Activated naive CD4-positive, alpha-beta T cell treated with anti-CD3 and anti-CD28 coated beads, Interleukin-2, amount 50 U/mL, for 24 hours (primary cell): ENCODE results near the gene ESPNL.
A peak's percentile ranks its signal among the peaks of the same experiment; 100 is the strongest.
"Not testable (repeated sequence)": the region's sequence is repeated elsewhere in the genome, so short reads cannot be mapped to it uniquely, and the experiment has no call there.

Source experiments
- H3K27ac Mint-ChIP-seq: one replicate; pipeline ENCODE4 v1.8.0; 2021; ENCODE audit warnings: mild to moderate bottlenecking, mixed read lengths
- H3K27me3 Mint-ChIP-seq: one replicate; pipeline ENCODE4 v1.8.0; 2021; ENCODE audit warnings: mixed read lengths
- H3K36me3 Mint-ChIP-seq: one replicate; pipeline ENCODE4 v1.8.0; 2021; ENCODE audit warnings: mixed read lengths
- H3K4me1 Mint-ChIP-seq: one replicate; pipeline ENCODE4 v1.8.0; 2021; ENCODE audit warnings: mixed read lengths
- H3K4me3 Mint-ChIP-seq: one replicate; pipeline ENCODE4 v1.8.0; 2021; ENCODE audit warnings: mild to moderate bottlenecking, mixed read lengths
- H3K9me3 Mint-ChIP-seq: one replicate; pipeline ENCODE4 v1.8.0; 2021; ENCODE audit warnings: mixed read lengths

The ESPNL gene, protein sequence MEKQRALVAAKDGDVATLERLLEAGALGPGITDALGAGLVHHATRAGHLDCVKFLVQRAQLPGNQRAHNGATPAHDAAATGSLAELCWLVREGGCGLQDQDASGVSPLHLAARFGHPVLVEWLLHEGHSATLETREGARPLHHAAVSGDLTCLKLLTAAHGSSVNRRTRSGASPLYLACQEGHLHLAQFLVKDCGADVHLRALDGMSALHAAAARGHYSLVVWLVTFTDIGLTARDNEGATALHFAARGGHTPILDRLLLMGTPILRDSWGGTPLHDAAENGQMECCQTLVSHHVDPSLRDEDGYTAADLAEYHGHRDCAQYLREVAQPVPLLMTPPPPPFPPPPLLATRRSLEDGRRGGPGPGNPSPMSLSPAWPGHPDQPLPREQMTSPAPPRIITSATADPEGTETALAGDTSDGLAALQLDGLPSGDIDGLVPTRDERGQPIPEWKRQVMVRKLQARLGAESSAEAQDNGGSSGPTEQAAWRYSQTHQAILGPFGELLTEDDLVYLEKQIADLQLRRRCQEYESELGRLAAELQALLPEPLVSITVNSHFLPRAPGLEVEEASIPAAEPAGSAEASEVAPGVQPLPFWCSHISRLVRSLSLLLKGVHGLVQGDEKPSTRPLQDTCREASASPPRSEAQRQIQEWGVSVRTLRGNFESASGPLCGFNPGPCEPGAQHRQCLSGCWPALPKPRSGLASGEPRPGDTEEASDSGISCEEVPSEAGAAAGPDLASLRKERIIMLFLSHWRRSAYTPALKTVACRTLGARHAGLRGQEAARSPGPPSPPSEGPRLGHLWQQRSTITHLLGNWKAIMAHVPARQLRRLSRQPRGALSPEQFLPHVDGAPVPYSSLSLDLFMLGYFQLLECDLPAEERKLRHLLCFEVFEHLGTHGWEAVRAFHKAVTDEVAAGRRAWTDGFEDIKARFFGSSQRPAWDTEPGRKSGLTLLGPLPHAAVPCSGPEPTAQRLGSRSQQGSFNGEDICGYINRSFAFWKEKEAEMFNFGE

DNA sequence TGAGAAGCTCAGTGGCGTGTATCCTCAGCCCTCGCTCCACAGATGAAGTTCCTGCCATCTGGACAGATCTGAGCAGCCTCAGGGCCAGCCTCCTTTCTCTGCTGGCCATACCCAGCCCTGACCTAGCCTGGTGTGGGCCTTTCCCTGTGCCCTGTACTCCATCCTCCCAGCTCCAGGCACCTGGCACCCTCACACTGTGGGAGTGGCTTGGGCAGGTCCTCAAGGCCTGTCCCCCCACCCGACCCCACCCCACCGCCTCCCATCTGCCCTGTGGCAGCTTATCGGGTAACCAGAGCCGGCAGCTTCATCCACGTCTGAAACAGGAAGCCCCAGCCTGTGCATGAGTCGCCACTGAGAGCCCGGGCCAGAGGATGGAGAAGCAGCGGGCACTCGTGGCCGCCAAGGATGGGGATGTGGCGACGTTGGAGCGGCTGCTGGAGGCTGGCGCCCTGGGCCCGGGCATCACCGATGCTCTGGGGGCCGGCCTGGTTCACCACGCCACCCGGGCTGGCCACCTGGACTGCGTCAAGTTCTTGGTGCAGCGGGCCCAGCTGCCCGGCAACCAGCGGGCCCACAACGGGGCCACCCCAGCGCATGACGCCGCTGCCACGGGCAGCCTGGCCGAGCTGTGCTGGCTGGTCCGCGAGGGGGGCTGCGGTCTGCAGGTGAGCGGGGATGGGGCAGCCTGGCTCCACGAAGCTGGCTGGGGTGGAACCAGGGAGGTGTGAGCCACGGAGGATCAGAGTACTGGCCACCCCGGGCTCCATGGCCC lies at the start of gene ESPNL:
Gene ESPNL, plus strand, starts transcription at position 292 of the 772 bp plus-strand sequence. Its CDS starts 80 bp downstream, at position 372.
- H3K27me3 Mint-ChIP-seq: no peaks in the 10 kb centered on the region
- no peak within 1 kb of the TSS for H3K27ac Mint-ChIP-seq
- H3K36me3 Mint-ChIP-seq: no peaks in the 10 kb centered on the region
- H3K4me3 Mint-ChIP-seq: no peak within 1 kb of the TSS
- peaks cover 3% of the 10 kb centered on the region for H3K4me1 Mint-ChIP-seq
- H3K9me3 Mint-ChIP-seq: no peaks in the 10 kb centered on the region

DNA sequence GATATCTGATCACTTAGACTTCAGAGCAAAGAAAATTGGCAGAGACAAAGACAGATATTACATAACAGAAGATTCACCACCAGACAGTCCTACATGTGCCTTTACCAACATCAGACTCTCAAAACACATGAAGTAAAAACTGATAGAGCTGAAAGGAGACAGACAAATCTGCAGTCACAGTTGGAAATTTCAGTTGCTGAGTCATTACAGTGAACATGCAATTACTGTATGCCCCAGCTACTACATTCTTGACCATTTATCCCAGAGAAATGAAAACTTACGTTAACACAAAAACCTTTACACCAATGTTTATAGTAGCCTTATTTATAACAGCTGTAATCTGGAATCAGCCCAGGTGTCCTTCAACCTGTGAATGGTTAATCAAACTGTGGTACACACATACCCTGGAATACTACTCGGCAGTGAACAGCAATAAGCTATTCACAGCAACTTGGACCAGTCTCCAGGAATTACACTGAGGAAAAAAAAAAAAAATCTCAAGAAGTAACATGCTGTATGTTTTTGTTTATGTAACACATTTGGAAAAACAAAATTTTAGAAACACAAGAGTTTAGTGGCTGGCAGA lies 46.9 kb upstream of the ESPNL start:
- H3K27ac Mint-ChIP-seq: no peak overlapping the region
- no peaks in the 10 kb centered on the region for H3K9me3 Mint-ChIP-seq
- peaks cover 11% of the 10 kb centered on the region for H3K27me3 Mint-ChIP-seq
- H3K36me3 Mint-ChIP-seq: no peaks in the 10 kb centered on the region
- H3K4me3 Mint-ChIP-seq: no peak overlapping the region
- H3K4me1 Mint-ChIP-seq: peaks cover 6% of the 10 kb centered on the region

DNA sequence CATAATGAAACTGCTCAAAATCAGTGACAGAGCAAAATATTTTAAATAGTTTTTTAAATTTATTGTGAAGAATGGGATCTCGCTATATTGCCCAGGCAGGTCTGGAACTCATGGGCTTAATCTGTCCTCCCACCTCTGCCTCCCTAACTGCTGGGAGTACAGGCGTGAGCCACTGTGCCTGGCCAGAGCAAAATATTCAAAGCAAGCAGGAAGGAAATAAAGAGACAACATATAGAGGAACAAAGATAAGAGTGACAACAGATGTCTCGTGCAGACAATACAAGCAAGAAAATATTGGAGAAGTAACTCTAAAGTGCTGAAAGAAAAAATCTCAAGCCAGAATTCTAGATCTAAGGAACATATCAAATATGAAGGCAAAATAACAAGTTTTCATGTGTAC lies 44.3 kb upstream of the ESPNL start:
- H3K27me3 Mint-ChIP-seq: peaks cover 11% of the 10 kb centered on the region
- H3K4me3 Mint-ChIP-seq: no peak overlapping the region
- H3K9me3 Mint-ChIP-seq: no peaks in the 10 kb centered on the region
- peaks cover 2% of the 10 kb centered on the region for H3K36me3 Mint-ChIP-seq
- peaks cover 17% of the 10 kb centered on the region for H3K4me1 Mint-ChIP-seq
- no peak overlapping the region for H3K27ac Mint-ChIP-seq

DNA sequence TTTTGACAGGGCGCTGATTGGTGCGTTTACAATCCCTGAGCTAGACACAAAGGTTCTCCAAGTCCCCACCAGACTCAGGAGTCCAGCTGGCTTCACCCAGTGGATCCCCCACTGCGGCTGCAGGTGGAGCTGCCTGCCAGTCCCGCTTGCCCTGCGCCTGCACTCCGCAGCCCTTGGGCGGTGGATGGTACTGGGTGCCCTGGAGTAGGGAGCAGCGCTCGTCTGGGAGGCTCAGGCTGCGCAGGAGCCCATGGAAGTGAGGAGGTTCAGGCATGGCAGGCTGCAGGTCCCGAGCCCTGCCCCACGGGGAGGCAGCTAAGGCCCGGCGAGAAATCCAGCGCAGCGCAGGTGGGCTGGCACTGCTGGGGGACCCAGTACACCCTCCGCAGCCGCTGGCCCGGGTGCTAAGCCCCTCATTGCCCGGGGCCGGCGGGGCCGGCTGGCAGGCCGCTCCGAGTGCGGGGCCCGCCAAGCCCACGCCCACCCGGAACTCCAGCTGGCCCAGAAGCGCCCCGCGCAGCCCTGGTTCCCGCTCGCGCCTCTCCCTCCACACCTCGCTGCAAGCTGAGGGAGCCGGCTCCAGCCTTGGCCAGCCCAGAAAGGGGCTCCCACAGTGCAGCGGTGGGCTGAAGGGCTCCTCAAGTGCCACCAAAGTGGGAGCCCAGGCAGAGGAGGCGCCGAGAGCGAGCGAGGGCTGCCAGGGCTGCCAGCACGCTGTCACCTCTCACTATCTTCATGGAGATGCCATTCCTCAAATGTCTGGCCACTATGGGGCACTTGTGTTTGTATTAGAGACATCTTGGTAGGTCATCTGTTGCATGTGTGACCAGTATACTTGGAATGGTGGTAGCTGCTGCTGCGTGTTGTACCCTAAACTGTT lies 42.2 kb upstream of the ESPNL start:
- H3K27ac Mint-ChIP-seq: not testable (repeated sequence)
- peak overlapping the region; percentile 0 for H3K4me3 Mint-ChIP-seq

DNA sequence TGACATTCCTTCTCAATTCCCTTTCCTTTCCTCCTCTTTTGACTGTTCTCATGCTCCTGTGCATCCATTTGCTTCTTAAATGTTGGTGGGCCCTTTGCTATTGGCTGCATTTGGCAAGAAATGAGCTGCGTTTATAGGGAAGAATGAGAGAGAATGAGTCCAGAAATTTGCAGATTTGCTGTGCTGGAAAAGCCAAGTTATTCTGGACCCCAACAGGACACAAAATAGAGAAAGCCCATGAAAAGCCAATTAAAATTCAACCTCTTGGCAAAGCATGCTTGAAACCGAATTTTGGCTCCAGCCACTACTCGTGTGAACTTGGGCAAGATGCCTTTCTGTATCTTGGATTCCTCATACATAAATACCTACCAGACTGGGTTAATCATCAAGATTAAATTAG lies 40.6 kb upstream of the ESPNL start:
- Mint-ChIP-seq H3K27ac (no peak overlapping the region), H3K4me1 (peaks cover 45% of the 10 kb centered on the region), H3K4me3 (peak overlapping the region; percentile 94), H3K36me3 (peaks cover 5% of the 10 kb centered on the region), H3K9me3 (no peaks in the 10 kb centered on the region), H3K27me3 (peaks cover 6% of the 10 kb centered on the region)

More for the DNA sequence above, 42.2 kb upstream of the ESPNL start:
- not testable (repeated sequence) for H3K36me3 Mint-ChIP-seq, H3K9me3 Mint-ChIP-seq
- peaks cover 32% of the 10 kb centered on the region for H3K4me1 Mint-ChIP-seq
- peaks cover 11% of the 10 kb centered on the region for H3K27me3 Mint-ChIP-seq

DNA sequence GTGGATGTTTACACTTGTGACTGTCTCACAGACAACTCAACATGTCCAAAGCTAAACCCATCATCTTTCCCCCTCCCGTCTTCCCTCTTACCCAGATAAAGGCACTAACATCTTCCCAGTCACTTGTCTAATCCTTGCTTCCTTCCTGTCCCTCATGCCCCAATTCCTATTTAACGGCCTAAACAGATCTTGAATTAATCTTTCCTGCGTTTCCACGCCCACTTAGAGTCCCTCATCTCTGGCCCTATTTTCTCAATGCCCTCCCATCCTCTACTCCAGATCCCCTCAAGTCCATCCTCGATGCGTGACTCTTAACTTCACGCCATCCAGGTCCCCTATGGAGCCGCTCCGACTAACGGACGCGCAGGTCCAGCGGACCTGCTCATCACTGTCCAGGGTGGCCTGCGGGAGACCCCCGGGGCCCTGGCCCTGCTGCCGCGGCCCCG lies 40.0 kb upstream of the ESPNL start:
- Mint-ChIP-seq H3K4me3 (peak overlapping the region; percentile 94), H3K36me3 (peaks cover 8% of the 10 kb centered on the region), H3K9me3 (no peaks in the 10 kb centered on the region), H3K4me1 (peaks cover 47% of the 10 kb centered on the region), H3K27me3 (peaks cover 6% of the 10 kb centered on the region), H3K27ac (peak overlapping the region; percentile 91)

DNA sequence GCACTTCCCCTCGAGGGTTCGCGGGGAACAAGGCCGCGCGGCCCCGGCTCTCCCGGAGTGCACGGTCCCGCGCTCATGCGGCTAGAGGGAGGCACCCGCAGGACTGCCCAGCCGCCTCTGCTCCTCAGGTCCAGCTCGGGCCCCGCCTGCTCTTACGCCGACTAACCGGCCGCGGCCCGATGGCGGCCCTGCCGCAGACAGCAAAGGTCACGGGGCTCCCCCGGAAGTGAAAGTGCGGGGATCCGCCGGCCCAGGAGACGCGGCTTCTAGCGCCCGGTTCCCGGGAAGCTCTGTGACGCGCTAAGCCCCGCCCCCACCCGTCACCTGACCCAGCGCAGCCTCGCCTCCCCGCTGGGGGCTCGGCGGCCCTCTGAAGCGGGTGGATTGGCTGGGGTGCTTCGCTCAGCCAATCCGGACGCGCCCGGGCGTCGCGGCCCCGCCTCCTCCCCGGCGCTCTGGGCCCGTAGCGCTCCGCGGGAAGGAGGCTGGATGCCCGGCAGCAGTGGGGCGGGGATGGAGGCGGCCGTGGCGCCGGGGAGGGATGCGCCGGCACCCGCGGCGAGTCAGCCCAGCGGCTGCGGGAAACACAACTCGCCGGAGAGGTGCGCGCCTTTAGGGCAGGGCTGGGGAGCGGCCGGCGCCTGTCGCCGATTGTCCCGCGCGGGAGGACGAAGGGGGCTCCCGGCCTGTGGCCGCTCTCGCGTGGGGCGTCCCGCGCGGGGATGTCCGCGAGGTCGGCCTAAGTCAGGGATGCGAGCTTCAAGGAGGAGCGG lies 39.4 kb upstream of the ESPNL start, which contains the start of gene SCLY:
Gene SCLY, plus strand, starts transcription at position 460 of the 773 bp plus-strand sequence. Its CDS starts 54 bp downstream, at position 514.
- peaks cover 49% of the 10 kb centered on the region for H3K4me1 Mint-ChIP-seq
- H3K27ac Mint-ChIP-seq: peak within 1 kb of the TSS; percentile 91
- H3K4me3 Mint-ChIP-seq: peak within 1 kb of the TSS; percentile 94
- no peaks in the 10 kb centered on the region for H3K9me3 Mint-ChIP-seq
- H3K36me3 Mint-ChIP-seq: peaks cover 11% of the 10 kb centered on the region
- peaks cover 6% of the 10 kb centered on the region for H3K27me3 Mint-ChIP-seq

DNA sequence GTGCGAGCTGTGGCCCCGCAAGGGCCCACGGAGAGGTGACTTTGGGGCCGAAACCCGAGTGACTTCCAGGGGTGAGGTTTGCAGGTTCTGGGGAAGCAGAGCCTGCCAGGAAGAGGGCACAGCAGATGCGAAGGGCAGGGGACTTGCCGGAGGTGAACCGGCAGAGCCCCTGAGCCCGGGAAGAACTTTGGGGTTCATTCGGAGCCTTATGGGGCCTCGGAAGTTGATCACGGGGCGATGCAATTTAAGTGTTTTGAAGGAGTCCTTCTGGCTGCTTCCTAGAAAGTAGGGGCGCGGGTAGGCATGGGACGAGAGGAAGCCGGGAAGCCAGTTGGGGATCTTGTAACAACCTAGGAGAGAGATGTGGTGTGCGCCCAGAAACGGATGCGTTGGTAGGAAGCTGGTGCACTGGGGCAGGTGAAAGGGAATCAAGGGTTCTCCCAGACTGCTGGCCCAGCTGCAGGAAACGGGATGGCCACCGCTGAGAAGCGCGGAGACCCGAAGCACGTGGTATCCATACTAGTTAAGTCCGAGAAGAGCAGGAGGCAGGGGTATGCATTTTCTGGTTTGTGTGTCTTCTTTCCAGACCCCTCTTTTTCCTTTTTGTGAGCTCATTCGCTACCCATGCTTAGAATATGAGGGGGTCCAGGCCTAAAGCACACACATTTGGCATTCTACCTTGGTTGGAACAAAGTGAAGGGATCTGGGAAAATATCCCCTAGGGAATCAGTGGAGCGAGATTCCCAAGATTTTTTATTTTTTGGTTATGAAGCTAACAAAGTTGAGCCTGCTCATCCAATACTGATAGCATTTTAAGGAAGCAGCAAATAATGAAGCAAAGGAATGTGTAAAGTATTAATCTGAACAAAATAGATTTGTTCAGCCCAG lies 38.6 kb upstream of the ESPNL start:
- H3K27ac Mint-ChIP-seq: peak overlapping the region; percentile 77
- H3K4me1 Mint-ChIP-seq: peaks cover 54% of the 10 kb centered on the region
- peaks cover 2% of the 10 kb centered on the region for H3K27me3 Mint-ChIP-seq
- peak overlapping the region; percentile 94 for H3K4me3 Mint-ChIP-seq
- no peaks in the 10 kb centered on the region for H3K9me3 Mint-ChIP-seq
- H3K36me3 Mint-ChIP-seq: peaks cover 18% of the 10 kb centered on the region

DNA sequence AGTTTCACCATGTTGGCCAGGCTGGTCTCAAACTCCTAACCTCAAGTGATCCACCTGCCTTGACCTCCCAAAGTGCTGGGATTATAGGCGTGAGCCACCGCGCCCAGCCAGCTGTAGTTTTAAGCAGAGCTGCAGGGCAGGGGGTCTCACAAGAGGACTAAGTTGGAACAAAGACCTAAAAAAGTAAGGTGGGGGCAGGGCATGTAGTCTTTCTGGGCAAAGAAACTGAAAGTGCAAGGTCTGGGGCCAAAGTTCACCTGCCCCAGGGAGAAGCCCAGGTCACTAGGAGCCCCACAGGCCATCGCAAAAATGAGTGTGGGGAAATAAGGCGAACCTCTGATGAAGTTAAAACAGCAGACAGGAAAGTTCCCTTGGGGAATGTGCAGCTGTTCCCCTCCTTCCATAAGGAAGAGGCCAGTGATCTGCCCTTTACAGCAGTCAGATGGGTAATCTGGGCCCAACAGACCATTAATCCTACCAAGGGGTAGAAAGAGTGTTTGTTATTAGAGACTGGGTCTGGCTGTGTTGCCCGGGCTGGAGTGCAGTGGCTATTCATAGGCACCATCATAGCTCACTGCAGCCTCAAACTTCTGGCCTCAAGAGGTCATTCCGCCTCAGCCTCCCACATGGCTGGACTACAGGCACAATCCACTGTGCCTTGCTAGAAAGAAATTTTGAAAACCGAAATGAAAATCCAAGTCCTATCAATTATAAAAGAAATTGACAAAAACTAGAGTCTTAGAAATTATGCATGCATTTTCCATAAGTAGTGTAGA lies 36.5 kb upstream of the ESPNL start:
- Mint-ChIP-seq H3K27ac (no peak overlapping the region), H3K27me3 (no peaks in the 10 kb centered on the region), H3K4me1 (peaks cover 62% of the 10 kb centered on the region)

DNA sequence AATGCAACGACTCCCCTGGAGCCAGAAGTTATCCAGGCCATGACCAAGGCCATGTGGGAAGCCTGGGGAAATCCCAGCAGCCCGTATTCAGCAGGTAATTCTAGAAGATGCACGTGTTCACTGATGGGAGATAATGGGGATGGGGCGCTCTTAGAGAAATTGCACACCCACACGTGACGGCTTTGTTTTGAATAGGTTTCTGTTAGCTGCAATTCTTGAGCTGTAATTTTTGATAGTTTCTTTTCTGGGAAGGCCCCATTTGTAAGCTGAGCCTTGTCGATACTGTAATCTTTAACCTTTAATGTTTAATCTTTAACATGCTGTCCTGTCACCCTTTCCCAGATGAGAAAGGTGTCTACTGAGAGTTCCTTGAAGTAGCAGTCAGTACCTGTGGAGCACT lies 35.8 kb upstream of the ESPNL start:
- H3K4me1 Mint-ChIP-seq: peaks cover 66% of the 10 kb centered on the region
- peaks cover 32% of the 10 kb centered on the region for H3K36me3 Mint-ChIP-seq
- H3K27me3 Mint-ChIP-seq: no peaks in the 10 kb centered on the region
- H3K9me3 Mint-ChIP-seq: no peaks in the 10 kb centered on the region
- H3K27ac Mint-ChIP-seq: no peak overlapping the region
- H3K4me3 Mint-ChIP-seq: no peak overlapping the region

More for the DNA sequence above, 36.5 kb upstream of the ESPNL start:
- Mint-ChIP-seq H3K4me3 (no peak overlapping the region), H3K9me3 (no peaks in the 10 kb centered on the region), H3K36me3 (peaks cover 31% of the 10 kb centered on the region)

DNA sequence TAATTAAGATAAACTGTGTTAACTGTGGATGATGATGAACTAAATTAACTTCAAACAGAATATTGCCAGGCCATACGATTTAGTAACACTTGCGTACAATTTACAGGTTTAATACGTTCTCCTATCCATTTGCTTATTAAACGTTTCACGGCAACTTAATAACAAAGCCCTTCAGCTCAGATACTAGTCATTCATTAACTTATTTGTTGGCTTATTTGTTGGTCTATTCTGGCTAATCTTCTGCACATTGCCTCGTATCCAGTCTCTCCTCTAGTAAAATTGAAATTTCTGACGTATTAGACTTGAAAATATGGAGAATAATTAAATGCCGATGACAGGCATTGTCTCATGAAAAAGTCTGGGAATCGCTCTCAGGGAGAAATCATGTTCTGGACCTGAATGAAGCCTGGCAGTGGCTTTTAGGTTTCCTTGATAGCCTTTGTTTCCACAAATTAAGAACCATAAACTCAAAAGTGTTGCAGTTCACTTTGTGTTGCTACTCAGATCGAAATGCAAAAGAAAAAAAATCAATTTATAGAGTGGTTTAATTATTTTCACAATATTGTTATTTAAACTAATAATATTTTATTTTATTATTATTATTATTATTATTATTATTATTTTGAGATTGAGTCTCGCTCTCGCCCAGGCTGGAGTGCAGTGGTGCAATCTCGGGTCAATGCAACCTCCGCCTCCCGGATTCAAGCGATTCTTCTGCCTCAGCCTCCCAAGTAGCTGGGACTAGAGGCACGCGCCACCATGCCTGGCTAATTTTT lies 34.9 kb upstream of the ESPNL start:
- no peak overlapping the region for H3K4me3 Mint-ChIP-seq
- H3K27ac Mint-ChIP-seq: no peak overlapping the region
- peaks cover 35% of the 10 kb centered on the region for H3K36me3 Mint-ChIP-seq

More for the DNA sequence above, 34.9 kb upstream of the ESPNL start:
- Mint-ChIP-seq H3K4me1 (peaks cover 65% of the 10 kb centered on the region), H3K27me3 (no peaks in the 10 kb centered on the region), H3K9me3 (no peaks in the 10 kb centered on the region)
